ENCODE data around the gene FAAP20.

GRCh38 chr1:2229037-2229864, 34.7 kb upstream of the FAAP20 start:
- TF ChIP-seq POLR2A (IDR thresholded peaks at IDR 0.05), result peak; percentile 20 to 42 (median 38)
- TF ChIP-seq, protein P1, sequence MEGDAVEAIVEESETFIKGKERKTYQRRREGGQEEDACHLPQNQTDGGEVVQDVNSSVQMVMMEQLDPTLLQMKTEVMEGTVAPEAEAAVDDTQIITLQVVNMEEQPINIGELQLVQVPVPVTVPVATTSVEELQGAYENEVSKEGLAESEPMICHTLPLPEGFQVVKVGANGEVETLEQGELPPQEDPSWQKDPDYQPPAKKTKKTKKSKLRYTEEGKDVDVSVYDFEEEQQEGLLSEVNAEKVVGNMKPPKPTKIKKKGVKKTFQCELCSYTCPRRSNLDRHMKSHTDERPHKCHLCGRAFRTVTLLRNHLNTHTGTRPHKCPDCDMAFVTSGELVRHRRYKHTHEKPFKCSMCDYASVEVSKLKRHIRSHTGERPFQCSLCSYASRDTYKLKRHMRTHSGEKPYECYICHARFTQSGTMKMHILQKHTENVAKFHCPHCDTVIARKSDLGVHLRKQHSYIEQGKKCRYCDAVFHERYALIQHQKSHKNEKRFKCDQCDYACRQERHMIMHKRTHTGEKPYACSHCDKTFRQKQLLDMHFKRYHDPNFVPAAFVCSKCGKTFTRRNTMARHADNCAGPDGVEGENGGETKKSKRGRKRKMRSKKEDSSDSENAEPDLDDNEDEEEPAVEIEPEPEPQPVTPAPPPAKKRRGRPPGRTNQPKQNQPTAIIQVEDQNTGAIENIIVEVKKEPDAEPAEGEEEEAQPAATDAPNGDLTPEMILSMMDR (IDR thresholded peaks at IDR 0.05), result peak in 1 of 7 experiments; percentile 7
